Parathyroid adenoma (tissue), 2 donors: ENCODE measurements around the gene F7.
"Not testable (repeated sequence)": the region's sequence is repeated elsewhere in the genome, so short reads cannot be mapped to it uniquely, and the experiment has no call there.

Source experiments
- H2AFZ ChIP-seq: fragments of 300-600 bp; sonication (generic); one replicate; pipeline ENCODE4 v1.7.0; 2017; ENCODE audit warnings: antibody characterized with exemption, mild to moderate bottlenecking
- H3K27ac ChIP-seq: fragments of 300-600 bp; sonication (generic); one replicate; pipeline ENCODE4 v1.7.0; 2017
- H3K27me3 ChIP-seq: fragments of 300-600 bp; sonication (generic); one replicate; pipeline ENCODE4 v1.7.0; 2017; ENCODE audit warnings: low read length; ENCODE audit not compliant: control insufficient read depth, insufficient read depth
- H3K36me3 ChIP-seq: fragments of 300-600 bp; sonication (generic); one replicate; pipeline ENCODE4 v1.7.0; 2017; ENCODE audit warnings: low read length; ENCODE audit not compliant: control insufficient read depth, insufficient read depth
- H3K4me1 ChIP-seq: fragments of 300-600 bp; sonication (generic); one replicate; pipeline ENCODE4 v1.7.0; 2017; ENCODE audit warnings: control low read depth
- H3K4me2 ChIP-seq: fragments of 300-600 bp; sonication (generic); one replicate; pipeline ENCODE4 v1.7.0; 2017; ENCODE audit warnings: low read length
- H3K4me3 ChIP-seq: fragments of 300-600 bp; sonication (generic); one replicate; pipeline ENCODE4 v1.7.0; 2017; ENCODE audit warnings: low read depth, low read length
- H3K79me2 ChIP-seq: fragments of 300-600 bp; sonication (generic); one replicate; pipeline ENCODE4 v1.7.0; 2017; ENCODE audit warnings: control low read depth
- H3K9ac ChIP-seq: fragments of 300-600 bp; sonication (generic); one replicate; pipeline ENCODE4 v1.7.0; 2017; ENCODE audit warnings: mild to moderate bottlenecking
- H3K9me3 ChIP-seq: fragments of 300-600 bp; sonication (generic); one replicate; pipeline ENCODE4 v1.7.0; 2017; ENCODE audit warnings: low read length; ENCODE audit not compliant: control insufficient read depth
- TF ChIP-seq, protein P1 (sequence below): fragments of 300-600 bp; sonication (generic); IDR thresholded peaks from one replicate; pipeline ENCODE4 v1.7.0; 2017; ENCODE audit warnings: antibody characterized with exemption, mild to moderate bottlenecking
- donor health status: primary hyperparathyroidism.

Gene F7

DNA sequence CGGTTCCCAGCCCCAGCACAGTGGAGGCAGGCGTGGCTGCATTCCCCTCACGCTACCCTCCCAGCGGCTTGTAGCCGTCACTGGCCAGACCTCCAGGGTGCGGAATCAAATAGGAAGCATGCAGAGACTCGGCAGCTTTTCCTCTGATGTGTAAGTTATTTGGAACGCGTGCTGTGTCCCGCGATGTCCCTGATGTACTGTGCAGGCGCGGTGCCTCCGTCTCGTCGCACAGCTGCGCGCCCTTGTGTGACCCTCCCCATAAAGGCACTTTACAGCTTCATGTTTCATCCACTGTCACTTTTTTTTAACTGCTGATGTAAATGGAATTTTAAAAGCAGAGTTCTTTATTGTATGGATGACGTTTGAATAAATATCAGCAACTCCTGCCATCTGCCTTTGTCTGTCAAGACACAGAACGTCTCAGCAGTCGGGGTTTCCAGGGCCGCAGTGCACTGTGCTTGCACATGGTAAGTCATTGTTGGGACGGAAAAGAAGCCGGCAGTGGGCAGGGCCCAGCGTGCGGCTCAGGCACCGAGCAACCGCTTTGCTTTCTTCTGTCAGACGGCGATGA lies 7.3 kb upstream of the F7 start:
- Histone ChIP-seq H3K4me3 (no peak overlapping the region), H3K9me3 (no peaks in the 10 kb centered on the region), H3K79me2 (no peaks in the 10 kb centered on the region), H3K36me3 (no peaks in the 10 kb centered on the region), H3K4me2 (no peak overlapping the region), H3K27me3 (no peaks in the 10 kb centered on the region), H3K4me1 (no peaks in the 10 kb centered on the region), H2AFZ (no peak overlapping the region), H3K27ac (no peak overlapping the region), H3K9ac (no peak overlapping the region)
- TF ChIP-seq, protein P1, sequence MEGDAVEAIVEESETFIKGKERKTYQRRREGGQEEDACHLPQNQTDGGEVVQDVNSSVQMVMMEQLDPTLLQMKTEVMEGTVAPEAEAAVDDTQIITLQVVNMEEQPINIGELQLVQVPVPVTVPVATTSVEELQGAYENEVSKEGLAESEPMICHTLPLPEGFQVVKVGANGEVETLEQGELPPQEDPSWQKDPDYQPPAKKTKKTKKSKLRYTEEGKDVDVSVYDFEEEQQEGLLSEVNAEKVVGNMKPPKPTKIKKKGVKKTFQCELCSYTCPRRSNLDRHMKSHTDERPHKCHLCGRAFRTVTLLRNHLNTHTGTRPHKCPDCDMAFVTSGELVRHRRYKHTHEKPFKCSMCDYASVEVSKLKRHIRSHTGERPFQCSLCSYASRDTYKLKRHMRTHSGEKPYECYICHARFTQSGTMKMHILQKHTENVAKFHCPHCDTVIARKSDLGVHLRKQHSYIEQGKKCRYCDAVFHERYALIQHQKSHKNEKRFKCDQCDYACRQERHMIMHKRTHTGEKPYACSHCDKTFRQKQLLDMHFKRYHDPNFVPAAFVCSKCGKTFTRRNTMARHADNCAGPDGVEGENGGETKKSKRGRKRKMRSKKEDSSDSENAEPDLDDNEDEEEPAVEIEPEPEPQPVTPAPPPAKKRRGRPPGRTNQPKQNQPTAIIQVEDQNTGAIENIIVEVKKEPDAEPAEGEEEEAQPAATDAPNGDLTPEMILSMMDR, result no peak

DNA sequence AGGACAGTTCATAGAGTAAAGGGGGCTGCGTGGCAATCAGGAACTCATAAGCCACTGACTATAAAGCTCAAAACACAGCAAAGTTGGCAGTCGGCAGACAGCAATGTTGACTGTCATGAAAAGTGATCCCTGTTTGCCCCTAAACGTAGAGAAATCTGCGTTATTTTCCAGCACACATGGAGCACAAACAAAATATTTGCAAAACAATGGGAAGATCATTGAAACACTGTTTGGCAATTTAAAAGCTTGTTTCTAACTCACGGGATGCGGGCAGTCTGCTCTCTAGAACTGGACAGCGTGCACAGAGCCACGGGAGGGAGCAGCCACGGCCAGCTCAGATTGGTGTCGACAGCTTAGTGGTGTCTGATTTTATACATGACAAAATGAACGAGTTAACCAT lies 6.4 kb upstream of the F7 start:
- H3K36me3 ChIP-seq, result no peaks in the 10 kb centered on the region
- H3K79me2 ChIP-seq, result no peaks in the 10 kb centered on the region
- H3K4me3 ChIP-seq, result no peak overlapping the region
- no peaks in the 10 kb centered on the region for H3K9me3 ChIP-seq
- H2AFZ ChIP-seq, result no peak overlapping the region
- no peaks in the 10 kb centered on the region for H3K27me3 ChIP-seq
- TF ChIP-seq, protein P1, result no peak
- H3K27ac ChIP-seq, result no peak overlapping the region
- H3K4me1 ChIP-seq, result no peaks in the 10 kb centered on the region
- no peak overlapping the region for H3K9ac ChIP-seq
- no peak overlapping the region for H3K4me2 ChIP-seq

DNA sequence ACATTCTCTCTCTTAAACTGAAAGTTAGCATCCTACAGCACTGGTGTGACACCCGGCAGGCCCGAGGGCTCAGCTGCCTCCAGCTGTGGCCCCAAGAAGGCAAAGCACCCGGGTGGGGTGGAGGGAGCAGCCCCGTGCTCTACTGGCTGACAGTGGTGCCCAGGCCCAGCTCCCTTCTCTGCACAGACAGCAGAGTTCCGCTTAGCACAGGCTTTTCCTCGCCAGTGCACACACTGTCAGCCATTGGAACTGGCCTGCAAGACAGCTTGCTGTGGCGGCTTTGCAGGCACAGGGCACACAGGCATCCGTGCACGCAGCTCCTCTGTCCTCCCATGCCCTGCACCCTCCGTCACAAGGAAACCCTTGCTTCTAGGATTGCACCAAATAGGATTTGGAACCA lies 3.3 kb upstream of the F7 start:
- not testable (repeated sequence) for H3K27ac ChIP-seq, H3K9ac ChIP-seq, H3K4me3 ChIP-seq, H3K36me3 ChIP-seq, H2AFZ ChIP-seq, H3K79me2 ChIP-seq, H3K9me3 ChIP-seq, H3K27me3 ChIP-seq, H3K4me2 ChIP-seq, H3K4me1 ChIP-seq

DNA sequence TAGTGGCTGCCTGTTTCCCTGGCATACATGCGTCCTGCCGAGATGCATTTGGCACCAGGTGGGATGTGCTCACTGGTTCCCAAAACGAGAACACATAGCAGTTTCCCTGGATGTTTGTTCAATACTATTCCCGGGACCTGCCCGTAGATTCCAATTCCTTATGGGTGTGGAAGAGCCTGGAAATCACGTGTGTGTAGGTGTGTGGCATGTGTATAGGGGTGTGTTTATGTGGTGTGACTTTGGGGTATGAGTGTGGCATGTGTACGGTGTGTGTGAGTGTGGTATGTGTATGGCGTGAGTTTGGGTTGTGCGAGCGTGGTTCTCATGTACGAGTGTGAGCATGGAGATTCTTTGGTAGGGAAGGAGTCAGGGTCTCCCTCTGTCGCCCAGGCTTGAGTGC lies 2.9 kb upstream of the F7 start:
- no peaks in the 10 kb centered on the region for H3K27me3 ChIP-seq
- TF ChIP-seq, protein P1, result no peak
- no peak overlapping the region for H2AFZ ChIP-seq
- no peaks in the 10 kb centered on the region for H3K9me3 ChIP-seq
- H3K4me2 ChIP-seq, result no peak overlapping the region
- no peak overlapping the region for H3K4me3 ChIP-seq
- no peaks in the 10 kb centered on the region for H3K79me2 ChIP-seq
- H3K4me1 ChIP-seq, result no peaks in the 10 kb centered on the region
- H3K9ac ChIP-seq, result no peak overlapping the region
- H3K27ac ChIP-seq, result no peak overlapping the region
- no peaks in the 10 kb centered on the region for H3K36me3 ChIP-seq

DNA sequence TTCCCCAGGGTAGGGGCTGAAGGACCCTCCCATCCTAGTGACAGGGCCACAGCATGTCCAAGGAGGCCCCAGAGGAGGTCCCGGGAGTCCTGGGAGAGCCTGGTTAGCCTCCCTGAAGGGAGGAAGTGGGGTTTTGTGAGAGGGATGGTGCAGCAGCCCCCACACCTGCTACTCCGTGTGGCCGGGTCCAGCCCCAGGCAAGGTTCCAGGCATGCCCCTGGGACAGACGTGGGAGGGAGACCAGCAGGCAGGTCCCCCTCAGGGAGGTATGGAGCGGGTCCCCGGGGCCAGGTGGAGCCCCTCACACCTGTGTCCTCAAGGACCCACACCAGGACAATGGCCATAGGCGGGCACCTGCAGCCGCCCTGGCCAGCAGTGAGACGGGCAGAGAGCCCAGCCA lies 1.9 kb upstream of the F7 start:
- Histone ChIP-seq H3K9ac (no peak overlapping the region), H3K36me3 (no peaks in the 10 kb centered on the region), H3K27ac (no peak overlapping the region), H3K9me3 (no peaks in the 10 kb centered on the region), H2AFZ (no peak overlapping the region), H3K79me2 (no peaks in the 10 kb centered on the region), H3K4me1 (no peaks in the 10 kb centered on the region), H3K4me2 (no peak overlapping the region), H3K27me3 (no peaks in the 10 kb centered on the region), H3K4me3 (no peak overlapping the region)
- TF ChIP-seq, protein P1, result no peak
